AG04450 (cell line): Measurements from ENCODE around the gene PRKAR2B. TPM values are rescaled to one million over a fixed set of nuclear protein-coding genes. Genes with fewer than 3 reads are reported as not detected.

ENCODE experiments used
- CTCF ChIA-PET: fragments of 300-600, 350-600 bp; formaldehyde crosslinking; extraction: SDS; loops from one replicate; lab custom pipeline; 2022; ENCODE audit warnings: antibody characterized with exemption, inconsistent platforms; lab: Charles Lee
- POLR2A ChIA-PET: fragments of 350-600 bp; formaldehyde crosslinking; extraction: SDS; loops from one replicate; lab custom pipeline; 2021; ENCODE audit warnings: antibody characterized with exemption, inconsistent platforms; lab: Yijun Ruan, JAX
- DNase-seq: peaks from one replicate; pipeline ENCODE4 v3.0.0-alpha.2; 2011; ENCODE audit warnings: low read depth, low spot score
- H3K27ac ChIP-seq: one replicate; pipeline ENCODE4 v1.5.1; 2012; ENCODE audit warnings: low read depth, low read length, control low read depth
- H3K27me3 ChIP-seq: one replicate; pipeline ENCODE4 v1.6.0; 2012; ENCODE audit warnings: low read length; ENCODE audit not compliant: control insufficient read depth, insufficient read depth
- H3K4me3 ChIP-seq: 2 replicates; pipeline ENCODE4 v1.5.1; 2011; ENCODE audit warnings: mild to moderate bottlenecking, low read depth, low read length, control low read depth
- H3K9me3 ChIP-seq: 2 replicates; pipeline ENCODE4 v1.5.1; 2012; ENCODE audit warnings: low read length; ENCODE audit not compliant: control insufficient read depth, insufficient read depth
- CTCF ChIP-seq: IDR thresholded peaks from 2 replicates; pipeline ENCODE4 v1.5.1; 2011; ENCODE audit warnings: low read depth, low read length, control low read depth, inconsistent platforms
- polyA plus RNA-seq: library from polyadenylated mRNA; depleted of rRNA; stranded (reverse); fragments of >200 nt; gene quantifications from 2 replicates; pipeline ENCODE4 v1.2.3, GENCODE V29; 2011

PRKAR2B gene
- polyA plus RNA-seq, 1 experiment, result 13.0 TPM

GRCh38 chr7:107115114-107115513, 70.6 kb downstream of the PRKAR2B start:
- Histone ChIP-seq H3K27ac (no peak overlapping the region), H3K27me3 (no peaks in the 10 kb centered on the region), H3K9me3 (no peaks in the 10 kb centered on the region), H3K4me3 (no peak overlapping the region)
- CTCF ChIA-PET, result no interaction called here
- TF ChIP-seq CTCF, result no peak
- POLR2A ChIA-PET, result no interaction called here
- DNase-seq, result no peak

DNA sequence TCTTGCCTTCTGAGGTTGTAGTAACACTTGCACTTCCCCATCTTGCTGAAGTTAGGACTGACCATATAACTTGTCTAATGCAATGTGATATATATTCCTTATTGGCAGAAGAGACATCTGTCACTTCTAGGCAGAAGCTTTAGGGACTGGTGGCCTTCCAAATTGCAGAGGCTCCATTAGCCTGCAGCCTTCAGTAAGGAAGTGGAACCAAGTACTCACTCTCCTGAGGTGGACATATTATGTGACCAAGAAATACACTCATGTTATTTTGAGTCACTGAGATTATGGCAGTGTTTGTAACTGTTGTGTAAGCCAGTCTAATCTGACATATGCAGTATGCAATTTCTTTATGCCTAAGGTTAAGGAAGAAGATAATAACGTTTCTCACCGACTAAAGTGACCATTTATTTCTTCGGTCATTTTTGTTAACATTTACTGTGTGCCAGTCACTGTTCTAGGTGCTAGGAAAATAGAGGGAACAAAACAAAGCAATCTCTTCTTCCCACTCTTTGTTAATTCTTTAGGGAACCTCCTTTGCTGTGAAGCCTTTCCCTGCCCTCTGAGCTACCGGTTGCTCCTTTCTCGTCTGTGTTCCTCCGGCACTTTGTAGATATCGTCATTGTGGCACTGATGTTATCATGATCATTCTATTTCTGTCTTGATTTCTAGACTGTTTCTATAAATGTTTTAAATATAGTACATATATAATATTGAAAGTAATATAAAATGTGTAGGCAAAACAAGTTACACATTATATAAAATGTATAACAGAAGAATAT, 71.4 kb downstream of the PRKAR2B start:
- Histone ChIP-seq H3K27me3 (no peaks in the 10 kb centered on the region), H3K9me3 (no peaks in the 10 kb centered on the region), H3K27ac (no peak overlapping the region), H3K4me3 (no peak overlapping the region)
- no peak for TF ChIP-seq CTCF
- DNase-seq, result no peak
- ChIA-PET CTCF (no interaction called here), POLR2A (no interaction called here)

DNA sequence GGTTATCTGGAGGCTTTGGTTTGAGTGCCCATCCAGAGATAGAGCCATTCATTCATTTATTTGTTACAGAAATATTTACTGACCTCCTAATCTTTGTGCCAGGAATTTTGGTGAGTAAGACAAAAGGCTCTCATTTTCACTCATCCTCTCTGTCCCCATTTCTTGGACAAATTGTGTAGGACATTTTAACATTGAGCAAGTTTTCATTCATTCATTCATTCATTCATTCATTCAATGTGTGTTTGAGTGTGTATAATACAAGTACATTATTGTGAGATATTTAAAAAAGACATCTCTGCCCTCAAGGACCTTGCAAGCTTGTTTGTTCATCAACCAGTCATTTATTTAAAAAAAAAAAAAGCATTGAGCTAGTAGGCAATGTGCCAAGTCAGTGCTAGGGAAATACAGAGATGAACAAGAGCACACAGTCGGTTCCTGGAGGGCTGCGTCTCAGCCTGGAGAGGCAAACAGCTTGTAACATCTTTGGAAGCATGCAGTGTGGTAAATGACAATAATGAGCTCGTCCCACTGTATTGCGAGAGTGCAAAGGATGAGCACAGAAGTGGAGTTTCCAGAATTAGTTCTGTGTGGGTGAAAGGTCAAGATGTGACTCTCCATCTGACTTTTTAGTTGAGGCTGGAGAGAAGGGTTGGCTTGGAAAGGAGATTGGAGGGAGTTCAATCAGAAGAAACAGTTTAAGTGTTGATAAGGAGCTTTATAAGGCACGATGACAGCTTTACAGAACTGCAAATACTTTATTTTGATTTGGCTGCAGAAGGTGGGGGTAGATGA, 73.8 kb downstream of the PRKAR2B start:
- Histone ChIP-seq H3K27ac (no peak overlapping the region), H3K4me3 (no peak overlapping the region), H3K27me3 (no peaks in the 10 kb centered on the region), H3K9me3 (no peaks in the 10 kb centered on the region)
- CTCF ChIA-PET, result interaction anchor here (0.5 to 1.2 kb wide), 3 partner anchors 32 to 172 kb away, joined by 3 to 4 read pairs (median 3); no protein-coding TSS in a partner anchor
- no peak for TF ChIP-seq CTCF
- POLR2A ChIA-PET, result interaction anchor here (0.6 to 0.7 kb wide), 2 partner anchors 48 to 72 kb away, joined by 3 to 5 read pairs; no protein-coding TSS in a partner anchor
- no peak for DNase-seq

DNA sequence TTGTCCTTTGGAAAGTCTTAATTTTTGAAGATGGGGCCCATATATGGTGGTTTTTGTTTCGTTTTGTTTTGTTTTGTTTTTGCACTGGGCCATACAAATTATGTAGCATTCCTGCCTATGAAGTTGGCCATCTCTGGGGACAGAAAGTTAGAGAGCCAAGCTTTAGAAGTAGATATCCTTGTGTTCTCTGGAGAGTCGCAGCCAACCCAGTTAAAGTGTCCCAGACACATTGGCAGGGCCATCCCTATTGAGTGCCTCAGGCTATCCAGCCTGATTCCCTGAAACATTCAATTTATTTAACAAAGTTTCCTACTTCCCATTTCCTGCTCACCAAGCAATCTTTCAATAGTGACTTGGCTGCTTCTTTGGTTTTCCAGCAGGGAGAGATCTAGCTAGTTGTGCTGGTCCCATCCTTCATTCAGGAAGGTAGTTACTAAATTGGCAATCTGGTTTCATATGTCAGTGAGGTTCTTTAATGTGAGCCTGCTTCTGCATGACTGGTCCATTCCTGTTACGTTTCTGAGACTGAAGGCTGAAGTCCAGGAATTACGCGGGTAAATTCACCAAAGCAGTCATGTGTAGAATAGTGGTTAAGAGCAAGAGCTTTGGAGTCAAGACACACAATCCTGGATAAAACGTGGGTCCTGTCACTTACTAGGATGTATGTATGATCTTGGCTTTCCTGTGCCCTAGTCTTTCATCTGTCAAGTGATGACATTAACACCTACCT, 75.0 kb downstream of the PRKAR2B start:
- H3K9me3 ChIP-seq, result no peaks in the 10 kb centered on the region
- CTCF ChIA-PET, result no interaction called here
- no peak overlapping the region for H3K4me3 ChIP-seq
- H3K27me3 ChIP-seq, result no peaks in the 10 kb centered on the region
- H3K27ac ChIP-seq, result no peak overlapping the region
- POLR2A ChIA-PET, result no interaction called here
- TF ChIP-seq CTCF, result no peak
- no peak for DNase-seq
